Transverse colon (tissue), 3 donors: ENCODE results near the gene EPB41L1.

ENCODE experiments used
- EP300 ChIP-seq: sonication (generic); formaldehyde crosslinking; IDR thresholded peaks from one replicate; pipeline ENCODE4 v1.6.1; 2017; ENCODE audit warnings: antibody characterized with exemption, low read depth
- TF ChIP-seq, protein P1 (sequence below), 5 experiments: fragments of 200-600 bp in 3 of 5; fragments of 450-650 bp in 2 of 5; sonication (generic) in 3 of 5; IDR thresholded peaks; 1 replicate in 2 of 5; 2 replicates in 3 of 5; pipeline ENCODE4 v1.5.1; 2016 to 2017; ENCODE audit warnings: antibody characterized with exemption in 5 of 5, inconsistent platforms in 3 of 5, mild to moderate bottlenecking in 2 of 5, moderate library complexity in 1 of 5

DNA sequence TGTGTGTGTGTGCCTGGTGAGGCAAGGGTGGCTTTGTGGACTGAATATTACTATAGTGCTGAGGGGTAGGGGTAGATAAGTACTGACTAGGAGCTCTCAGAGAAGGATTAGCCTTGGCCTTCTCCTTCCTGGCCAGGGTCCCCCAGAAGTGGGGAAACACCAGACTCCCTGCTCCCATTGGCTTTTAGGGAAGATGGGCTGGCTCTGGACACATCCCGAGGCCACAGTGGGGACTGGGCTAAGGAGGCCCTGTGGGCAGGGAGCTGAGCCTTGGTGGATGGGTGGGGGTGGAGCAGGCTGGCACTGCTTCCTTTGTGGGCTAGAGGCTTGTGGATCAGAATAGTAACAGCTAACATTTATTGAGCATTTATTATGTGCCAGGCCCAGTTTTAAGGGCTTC, 3.1 kb downstream of the EPB41L1 start:
- TF ChIP-seq, protein P1, sequence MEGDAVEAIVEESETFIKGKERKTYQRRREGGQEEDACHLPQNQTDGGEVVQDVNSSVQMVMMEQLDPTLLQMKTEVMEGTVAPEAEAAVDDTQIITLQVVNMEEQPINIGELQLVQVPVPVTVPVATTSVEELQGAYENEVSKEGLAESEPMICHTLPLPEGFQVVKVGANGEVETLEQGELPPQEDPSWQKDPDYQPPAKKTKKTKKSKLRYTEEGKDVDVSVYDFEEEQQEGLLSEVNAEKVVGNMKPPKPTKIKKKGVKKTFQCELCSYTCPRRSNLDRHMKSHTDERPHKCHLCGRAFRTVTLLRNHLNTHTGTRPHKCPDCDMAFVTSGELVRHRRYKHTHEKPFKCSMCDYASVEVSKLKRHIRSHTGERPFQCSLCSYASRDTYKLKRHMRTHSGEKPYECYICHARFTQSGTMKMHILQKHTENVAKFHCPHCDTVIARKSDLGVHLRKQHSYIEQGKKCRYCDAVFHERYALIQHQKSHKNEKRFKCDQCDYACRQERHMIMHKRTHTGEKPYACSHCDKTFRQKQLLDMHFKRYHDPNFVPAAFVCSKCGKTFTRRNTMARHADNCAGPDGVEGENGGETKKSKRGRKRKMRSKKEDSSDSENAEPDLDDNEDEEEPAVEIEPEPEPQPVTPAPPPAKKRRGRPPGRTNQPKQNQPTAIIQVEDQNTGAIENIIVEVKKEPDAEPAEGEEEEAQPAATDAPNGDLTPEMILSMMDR (IDR thresholded peaks at IDR 0.05): no peak
- TF ChIP-seq EP300: no peak
